Epithelial cell of esophagus (primary cell): Measurements from ENCODE around the gene MED7.

Experiments
- DNase-seq: peaks from one replicate; pipeline ENCODE4 v3.0.0; 2010; ENCODE audit warnings: low read depth
- H3K4me3 ChIP-seq: 2 replicates; pipeline ENCODE4 v1.5.1; 2011; ENCODE audit warnings: mild to moderate bottlenecking, low read length, control low read depth
- TF ChIP-seq, protein P1 (sequence below): IDR thresholded peaks from 2 replicates; pipeline ENCODE4 v1.5.1; 2011; ENCODE audit warnings: low read depth, mild to moderate bottlenecking, low read length, control low read depth, inconsistent platforms; ENCODE audit not compliant: insufficient read depth; ENCODE audit errors: missing control alignments

The MED7 gene

GRCh38 chr5:157150995-157151394, 8.3 kb upstream of the MED7 start:
- DNase-seq = peak; percentile 50
- TF ChIP-seq, protein P1, sequence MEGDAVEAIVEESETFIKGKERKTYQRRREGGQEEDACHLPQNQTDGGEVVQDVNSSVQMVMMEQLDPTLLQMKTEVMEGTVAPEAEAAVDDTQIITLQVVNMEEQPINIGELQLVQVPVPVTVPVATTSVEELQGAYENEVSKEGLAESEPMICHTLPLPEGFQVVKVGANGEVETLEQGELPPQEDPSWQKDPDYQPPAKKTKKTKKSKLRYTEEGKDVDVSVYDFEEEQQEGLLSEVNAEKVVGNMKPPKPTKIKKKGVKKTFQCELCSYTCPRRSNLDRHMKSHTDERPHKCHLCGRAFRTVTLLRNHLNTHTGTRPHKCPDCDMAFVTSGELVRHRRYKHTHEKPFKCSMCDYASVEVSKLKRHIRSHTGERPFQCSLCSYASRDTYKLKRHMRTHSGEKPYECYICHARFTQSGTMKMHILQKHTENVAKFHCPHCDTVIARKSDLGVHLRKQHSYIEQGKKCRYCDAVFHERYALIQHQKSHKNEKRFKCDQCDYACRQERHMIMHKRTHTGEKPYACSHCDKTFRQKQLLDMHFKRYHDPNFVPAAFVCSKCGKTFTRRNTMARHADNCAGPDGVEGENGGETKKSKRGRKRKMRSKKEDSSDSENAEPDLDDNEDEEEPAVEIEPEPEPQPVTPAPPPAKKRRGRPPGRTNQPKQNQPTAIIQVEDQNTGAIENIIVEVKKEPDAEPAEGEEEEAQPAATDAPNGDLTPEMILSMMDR = no peak
- no peak overlapping the region for H3K4me3 ChIP-seq

DNA sequence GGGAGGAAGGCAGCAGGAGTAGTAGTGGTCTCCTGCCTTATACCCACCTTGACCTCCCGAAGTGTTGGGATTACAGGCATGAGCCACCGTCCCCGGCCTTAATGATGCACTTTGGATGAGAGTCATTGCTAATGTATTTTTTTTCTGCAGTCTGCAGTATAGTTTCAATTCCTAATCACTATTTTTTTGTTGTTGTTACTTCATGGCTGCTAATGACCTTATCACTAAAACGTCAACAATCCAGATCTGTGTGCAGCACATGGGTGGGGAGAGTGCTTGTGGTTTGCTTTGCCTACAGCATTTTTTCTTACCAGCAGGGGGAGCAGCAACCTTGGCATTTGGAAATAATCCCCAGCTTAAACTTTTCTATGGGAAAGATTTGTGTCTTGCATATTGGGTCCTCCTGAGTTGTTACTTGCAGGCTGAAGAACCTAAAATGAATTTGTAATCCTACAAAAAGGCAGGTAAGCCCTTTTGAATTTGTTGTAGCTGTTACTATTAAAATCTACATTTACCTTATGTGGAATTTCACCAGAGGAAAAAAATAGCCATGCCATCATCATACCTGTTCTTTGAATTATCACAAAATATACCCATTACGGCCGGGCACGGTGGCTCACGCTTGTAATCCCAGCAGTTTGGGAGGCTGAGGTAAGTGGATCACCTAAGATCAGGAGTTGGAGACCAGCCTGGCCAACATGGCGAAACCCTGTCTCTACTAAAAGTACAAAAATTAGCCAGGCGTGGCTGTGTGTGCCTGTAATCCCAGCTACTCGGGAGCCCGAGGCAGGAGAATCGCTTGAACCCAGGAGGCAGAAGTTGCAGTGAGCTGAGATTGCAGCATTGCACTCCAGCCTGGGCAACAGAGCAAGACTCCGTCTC, 6.3 kb upstream of the MED7 start:
- peak; percentile 72 for DNase-seq
- TF ChIP-seq, protein P1 = peak; percentile 95
- H3K4me3 ChIP-seq = no peak overlapping the region

DNA sequence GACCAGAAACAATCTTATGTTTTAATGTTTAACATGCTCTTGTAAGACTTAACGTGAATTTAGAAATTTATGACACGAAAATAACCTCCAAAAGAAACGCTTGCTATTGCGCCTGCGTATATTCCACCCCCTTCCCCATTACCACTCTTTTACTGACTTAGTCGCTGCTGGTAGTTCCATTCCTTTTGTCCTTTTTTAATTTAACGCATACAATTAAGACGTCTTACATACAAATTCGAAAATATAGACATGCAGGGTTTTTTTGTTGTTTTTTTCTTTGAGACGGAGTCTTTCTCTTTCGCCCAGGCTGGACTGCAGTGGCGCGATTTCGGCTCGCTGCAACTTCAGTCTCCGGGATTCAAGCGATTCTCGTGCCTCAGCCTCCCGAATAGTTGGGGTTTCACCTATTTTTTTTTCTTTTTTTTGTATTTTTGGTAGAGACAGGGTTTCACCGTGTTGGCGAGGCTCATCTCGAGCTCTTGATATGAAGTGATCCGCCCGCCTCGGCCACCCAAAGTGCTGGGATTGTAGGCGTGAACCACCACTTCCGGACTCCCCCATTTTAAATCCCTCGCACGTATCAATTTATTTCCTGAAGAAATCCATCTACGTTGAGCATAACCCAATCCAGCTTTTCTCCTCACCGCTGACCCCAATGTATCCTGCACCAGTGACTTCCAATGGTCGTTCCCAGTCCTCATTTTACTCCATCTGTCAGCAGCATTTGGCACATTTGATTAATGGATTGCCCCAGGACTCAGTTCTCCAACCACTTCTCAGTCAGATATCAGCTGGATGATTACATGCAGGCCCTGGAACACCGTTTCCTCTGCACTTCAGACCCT, 684 bp upstream of the MED7 start:
- peak overlapping the region; percentile 85 for H3K4me3 ChIP-seq
- TF ChIP-seq, protein P1 = no peak
- peak; percentile 14 for DNase-seq

DNA sequence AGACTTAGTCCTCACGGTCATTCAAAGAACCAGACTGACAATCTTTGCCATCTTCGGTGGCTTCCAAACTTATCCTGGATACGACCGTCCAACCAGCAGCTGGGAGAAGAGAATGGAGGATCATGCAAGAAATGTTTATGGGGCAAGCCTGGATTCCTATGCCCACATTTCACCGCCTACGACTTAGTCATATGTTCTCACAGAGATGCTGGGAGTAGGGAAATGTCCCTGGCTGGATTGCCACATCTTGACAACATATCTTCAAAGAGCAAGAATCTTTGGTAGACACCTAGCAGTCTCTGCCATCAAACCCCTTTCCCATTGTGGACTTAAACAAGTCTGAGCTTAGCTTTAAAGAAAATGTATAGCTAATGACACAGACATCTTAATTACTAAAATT, 5.0 kb downstream of the MED7 start:
- no peak overlapping the region for H3K4me3 ChIP-seq
- TF ChIP-seq, protein P1 = no peak
- peak; percentile 28 for DNase-seq

DNA sequence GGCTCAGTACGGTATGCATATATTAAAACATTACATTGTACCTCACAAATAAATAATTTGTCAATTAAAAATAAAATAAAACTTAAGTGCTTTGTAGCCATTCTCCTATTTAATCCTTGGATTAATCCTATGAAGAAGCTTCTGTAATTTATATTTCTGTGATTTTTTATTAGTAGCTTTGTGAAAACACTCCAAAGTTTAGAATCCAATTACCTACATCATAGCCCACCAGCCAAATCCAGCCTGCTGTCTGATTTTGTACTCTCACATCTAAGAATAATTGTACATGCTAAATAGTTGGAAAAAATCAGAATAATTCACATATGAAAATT, 10.4 kb downstream of the MED7 start:
- no peak overlapping the region for H3K4me3 ChIP-seq
- TF ChIP-seq, protein P1 = no peak
- no peak for DNase-seq

DNA sequence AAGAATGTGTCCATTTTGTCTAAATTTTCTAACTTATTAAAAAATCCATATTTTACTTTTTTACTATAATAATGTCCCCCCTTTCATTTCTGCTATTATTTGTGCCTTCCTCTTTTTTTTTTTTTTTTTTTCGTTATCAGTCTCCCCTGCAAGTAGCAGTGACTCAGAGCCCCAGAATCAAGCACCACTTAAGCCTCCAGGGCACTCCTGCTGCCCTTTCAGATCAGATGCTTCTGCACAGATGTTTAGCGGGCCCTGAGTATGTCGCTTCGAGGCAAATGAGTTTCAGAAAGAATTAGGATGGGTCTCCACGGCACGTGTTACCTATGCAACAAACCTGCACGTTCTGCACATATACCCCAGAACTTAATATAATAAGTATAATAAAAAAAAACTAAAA, 11.7 kb downstream of the MED7 start:
- peak; percentile 20 for DNase-seq
- TF ChIP-seq, protein P1 = no peak
- H3K4me3 ChIP-seq = no peak overlapping the region
